HFFc6 (cell line): Measurements from ENCODE around the gene ATP9B. TPM values are rescaled to one million over a fixed set of nuclear protein-coding genes. Genes with fewer than 3 reads are reported as not detected.

Experiments used
- DNase-seq: peaks from one replicate; pipeline ENCODE4 v3.0.0-alpha.2; 2018
- H3K27ac Mint-ChIP-seq: 2 replicates; pipeline ENCODE4 v1.8.0; 2020; ENCODE audit warnings: mild to moderate bottlenecking, mixed read lengths
- H3K27me3 Mint-ChIP-seq: 2 replicates; pipeline ENCODE4 v1.8.0; 2021; ENCODE audit warnings: mild to moderate bottlenecking, moderate library complexity, mixed read lengths; ENCODE audit not compliant: insufficient read depth
- H3K36me3 Mint-ChIP-seq: 2 replicates; pipeline ENCODE4 v1.8.0; 2021; ENCODE audit warnings: low read depth, mixed read lengths
- H3K4me1 Mint-ChIP-seq: 2 replicates; pipeline ENCODE4 v1.8.0; 2020; ENCODE audit warnings: low read depth, mixed read lengths
- H3K4me3 Mint-ChIP-seq: 2 replicates; pipeline ENCODE4 v1.8.0; 2020; ENCODE audit warnings: mild to moderate bottlenecking, moderate library complexity, mixed read lengths
- H3K9me3 Mint-ChIP-seq: 2 replicates; pipeline ENCODE4 v1.8.0; 2020; ENCODE audit warnings: mild to moderate bottlenecking, mixed read lengths
- total RNA-seq, 6 experiments: library from RNA; stranded (reverse); fragmentation: NEBNext Ultra II Directional; extraction: Animal tissue kit (Norgen Biotek cat#: 25700); gene quantifications; 2 replicates in 1 of 6; 3 replicates in 5 of 6; pipeline ENCODE4 v1.2.3, GENCODE V29; 2021
- TF ChIP-seq, protein P1 (sequence below): fragments of 200-600 bp; sonication (generic); IDR thresholded peaks from 2 replicates; pipeline ENCODE4 v1.5.0; 2021; ENCODE audit warnings: antibody characterized with exemption, mild to moderate bottlenecking

Gene ATP9B
- total RNA-seq, 6 experiments from 2014 or later = 9.0 to 11.2 (median 10.5) TPM

DNA sequence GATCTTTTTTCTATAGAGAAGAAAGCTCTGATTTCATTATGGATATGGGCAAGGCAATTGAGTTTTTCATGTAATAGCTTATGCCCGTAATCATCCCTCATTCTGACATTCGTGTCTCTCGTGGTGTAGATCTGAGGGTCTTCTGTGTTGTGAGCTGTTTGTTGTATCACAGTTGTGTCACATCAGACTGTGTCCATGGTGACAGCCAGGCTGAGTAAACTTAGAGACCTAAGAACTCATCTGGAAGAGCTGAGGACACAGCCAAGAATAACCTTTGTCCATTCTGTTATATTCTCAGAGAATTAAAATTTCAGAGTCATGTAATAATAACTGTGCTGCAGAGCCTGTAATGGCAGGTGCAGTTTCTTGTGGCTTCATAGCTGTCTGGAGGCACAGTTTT lies 116.5 kb downstream of the ATP9B start:
- H3K4me1 Mint-ChIP-seq = no peaks in the 10 kb centered on the region
- H3K36me3 Mint-ChIP-seq = no peaks in the 10 kb centered on the region
- no peak overlapping the region for H3K27ac Mint-ChIP-seq
- DNase-seq = no peak
- H3K4me3 Mint-ChIP-seq = no peak overlapping the region
- TF ChIP-seq, protein P1, sequence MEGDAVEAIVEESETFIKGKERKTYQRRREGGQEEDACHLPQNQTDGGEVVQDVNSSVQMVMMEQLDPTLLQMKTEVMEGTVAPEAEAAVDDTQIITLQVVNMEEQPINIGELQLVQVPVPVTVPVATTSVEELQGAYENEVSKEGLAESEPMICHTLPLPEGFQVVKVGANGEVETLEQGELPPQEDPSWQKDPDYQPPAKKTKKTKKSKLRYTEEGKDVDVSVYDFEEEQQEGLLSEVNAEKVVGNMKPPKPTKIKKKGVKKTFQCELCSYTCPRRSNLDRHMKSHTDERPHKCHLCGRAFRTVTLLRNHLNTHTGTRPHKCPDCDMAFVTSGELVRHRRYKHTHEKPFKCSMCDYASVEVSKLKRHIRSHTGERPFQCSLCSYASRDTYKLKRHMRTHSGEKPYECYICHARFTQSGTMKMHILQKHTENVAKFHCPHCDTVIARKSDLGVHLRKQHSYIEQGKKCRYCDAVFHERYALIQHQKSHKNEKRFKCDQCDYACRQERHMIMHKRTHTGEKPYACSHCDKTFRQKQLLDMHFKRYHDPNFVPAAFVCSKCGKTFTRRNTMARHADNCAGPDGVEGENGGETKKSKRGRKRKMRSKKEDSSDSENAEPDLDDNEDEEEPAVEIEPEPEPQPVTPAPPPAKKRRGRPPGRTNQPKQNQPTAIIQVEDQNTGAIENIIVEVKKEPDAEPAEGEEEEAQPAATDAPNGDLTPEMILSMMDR = no peak
- no peaks in the 10 kb centered on the region for H3K27me3 Mint-ChIP-seq
- no peaks in the 10 kb centered on the region for H3K9me3 Mint-ChIP-seq

DNA sequence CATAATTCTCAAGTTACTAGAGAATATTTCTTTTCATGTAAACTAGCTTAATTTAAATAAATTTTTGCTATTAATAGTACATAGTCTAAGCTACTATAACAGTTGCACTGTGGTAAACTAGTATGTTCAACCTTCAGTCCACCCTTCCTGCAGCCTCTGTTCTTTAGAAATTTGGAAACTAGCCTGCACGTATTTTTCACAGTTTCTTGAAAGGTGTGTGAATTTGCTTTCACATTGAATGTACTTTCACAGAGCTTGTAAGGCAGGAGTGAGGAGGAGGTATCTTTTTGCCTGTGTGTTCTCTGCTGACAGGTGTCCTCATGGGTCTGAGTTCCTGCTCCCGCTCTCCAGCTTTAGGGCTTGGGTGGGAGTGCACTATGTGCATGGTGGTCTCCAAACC lies 117.5 kb downstream of the ATP9B start:
- TF ChIP-seq, protein P1 = no peak
- Mint-ChIP-seq H3K27me3 (no peaks in the 10 kb centered on the region), H3K9me3 (no peaks in the 10 kb centered on the region), H3K4me3 (no peak overlapping the region), H3K4me1 (no peaks in the 10 kb centered on the region), H3K36me3 (no peaks in the 10 kb centered on the region), H3K27ac (no peak overlapping the region)
- no peak for DNase-seq

DNA sequence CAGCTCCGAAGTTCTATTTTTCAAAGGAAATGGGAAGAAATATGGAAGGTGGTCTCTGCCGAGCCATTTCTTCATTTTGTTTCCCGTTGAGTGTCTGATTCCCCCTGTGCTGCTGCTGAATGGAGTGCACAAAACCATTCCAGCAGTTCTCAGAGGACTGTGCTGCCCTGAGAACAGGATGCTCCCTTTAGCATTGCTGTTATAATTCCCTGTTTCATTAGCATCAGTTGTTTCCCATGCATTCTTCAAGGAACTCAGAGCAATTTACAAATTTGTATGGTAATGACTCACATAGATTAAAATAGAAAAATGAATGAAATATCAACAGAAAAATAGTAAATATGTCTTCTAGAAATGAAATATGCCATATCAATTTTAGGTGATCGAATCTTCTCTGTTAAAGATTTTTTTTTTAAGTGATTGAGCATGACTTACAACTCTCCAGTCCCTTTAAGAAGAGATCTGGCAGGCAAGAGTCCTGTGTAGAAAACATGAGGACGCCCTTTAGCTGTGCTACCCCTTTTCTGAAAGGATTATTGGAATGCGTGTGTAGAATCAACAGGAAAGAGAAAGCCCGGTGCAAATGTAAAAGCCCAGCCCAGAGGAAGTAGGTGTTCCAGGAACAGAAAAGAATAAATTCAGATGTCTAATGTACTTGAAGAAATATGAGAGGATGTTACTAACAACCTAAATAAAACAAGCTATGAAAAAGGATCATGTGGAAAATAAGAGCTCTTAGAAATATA lies 118.5 kb downstream of the ATP9B start:
- H3K27me3 Mint-ChIP-seq = no peaks in the 10 kb centered on the region
- no peak overlapping the region for H3K27ac Mint-ChIP-seq
- TF ChIP-seq, protein P1 = no peak
- no peaks in the 10 kb centered on the region for H3K4me1 Mint-ChIP-seq
- H3K9me3 Mint-ChIP-seq = no peaks in the 10 kb centered on the region
- DNase-seq = no peak
- H3K4me3 Mint-ChIP-seq = no peak overlapping the region
- no peaks in the 10 kb centered on the region for H3K36me3 Mint-ChIP-seq

DNA sequence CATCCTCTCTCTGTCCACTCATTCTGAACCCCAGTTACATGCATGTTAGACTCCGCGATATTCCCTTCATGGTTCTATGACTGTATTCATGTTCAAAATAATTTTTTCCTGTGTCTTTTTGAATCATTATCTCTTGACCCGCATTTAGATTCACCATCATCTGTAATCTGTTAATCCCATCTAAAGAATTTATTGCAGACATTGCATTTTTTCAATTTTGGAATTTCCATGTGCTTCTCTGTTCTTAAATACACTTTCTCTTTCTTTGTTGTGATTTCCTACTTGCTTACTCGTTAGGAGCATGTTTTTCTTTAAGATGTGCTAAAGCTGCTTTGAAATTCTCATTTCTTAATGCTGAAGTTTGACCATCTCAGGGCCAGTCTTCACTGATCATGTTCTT lies 122.2 kb downstream of the ATP9B start:
- TF ChIP-seq, protein P1 = no peak
- no peaks in the 10 kb centered on the region for H3K27me3 Mint-ChIP-seq
- DNase-seq = no peak
- no peak overlapping the region for H3K4me3 Mint-ChIP-seq
- H3K36me3 Mint-ChIP-seq = no peaks in the 10 kb centered on the region
- no peak overlapping the region for H3K27ac Mint-ChIP-seq
- no peaks in the 10 kb centered on the region for H3K4me1 Mint-ChIP-seq
- no peaks in the 10 kb centered on the region for H3K9me3 Mint-ChIP-seq

DNA sequence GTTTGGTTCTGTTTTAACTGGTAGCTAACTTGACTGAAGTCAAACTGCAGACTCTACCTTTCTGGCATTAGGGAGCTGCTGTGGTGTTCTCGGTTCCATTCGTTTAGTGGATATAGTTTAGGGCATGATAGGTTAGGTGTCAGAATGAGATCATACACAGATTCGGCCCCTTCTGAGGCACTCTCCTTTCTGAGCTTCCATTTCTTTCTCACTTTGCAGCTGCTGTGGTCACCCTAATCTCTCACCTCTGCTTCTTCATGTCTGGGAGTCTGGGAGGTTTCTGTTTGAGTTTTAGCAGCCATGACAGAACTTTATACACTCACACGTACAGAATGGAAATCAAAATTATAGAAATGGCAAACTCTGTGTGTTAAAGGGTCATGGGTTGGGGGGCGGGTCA lies 122.8 kb downstream of the ATP9B start:
- no peak overlapping the region for H3K27ac Mint-ChIP-seq

More for the DNA sequence above, 122.8 kb downstream of the ATP9B start:
- no peaks in the 10 kb centered on the region for H3K4me1 Mint-ChIP-seq
- no peaks in the 10 kb centered on the region for H3K36me3 Mint-ChIP-seq
- DNase-seq = no peak
- no peaks in the 10 kb centered on the region for H3K27me3 Mint-ChIP-seq
- no peak overlapping the region for H3K4me3 Mint-ChIP-seq
- TF ChIP-seq, protein P1 = no peak
- no peaks in the 10 kb centered on the region for H3K9me3 Mint-ChIP-seq
